GM12878 (cell line): ENCODE measurements around the gene PARG.
"Not testable (repeated sequence)": the region's sequence is repeated elsewhere in the genome, so short reads cannot be mapped to it uniquely, and the experiment has no call there.

Experiments
- EZH2 ChIP-seq: IDR thresholded peaks from 2 replicates; pipeline ENCODE4 v1.6.1; 2012; ENCODE audit warnings: low read depth, mild to moderate bottlenecking, control low read depth, inconsistent platforms, low read length, borderline replicate concordance; ENCODE audit not compliant: control insufficient read depth
- HDGF ChIP-seq: fragments of 450-650 bp; IDR thresholded peaks from 2 replicates; pipeline ENCODE4 v1.6.1; 2016; ENCODE audit warnings: antibody characterized with exemption
- NFIC ChIP-seq: IDR thresholded peaks from 2 replicates; pipeline ENCODE4 v1.6.1; 2012; ENCODE audit warnings: low read depth, mild to moderate bottlenecking, inconsistent platforms, low read length, moderate library complexity
- POLR2A ChIP-seq: IDR thresholded peaks from 2 replicates; pipeline ENCODE4 v1.6.1; 2011; ENCODE audit warnings: low read depth, mild to moderate bottlenecking, low read length
- POU2F2 ChIP-seq: IDR thresholded peaks from 3 replicates; pipeline ENCODE4 v1.6.1; 2011; ENCODE audit warnings: low read depth, mild to moderate bottlenecking, low read length, borderline replicate concordance
- SMC3 ChIP-seq: IDR thresholded peaks from 2 replicates; pipeline ENCODE4 v1.6.1; 2011; ENCODE audit warnings: low read length, improper control_type of control experiment, borderline replicate concordance
- TAF1 ChIP-seq: IDR thresholded peaks from 2 replicates; pipeline ENCODE4 v1.6.1; 2011; ENCODE audit warnings: mild to moderate bottlenecking, low read depth, low read length, borderline replicate concordance
- TF ChIP-seq, protein P1 (sequence below), 3 experiments: IDR thresholded peaks in 2 of 3; conservative IDR thresholded peaks in 1 of 3; 2 replicates each; pipeline ENCODE4 v1.5.1; 2011; ENCODE audit warnings: low read depth in 3 of 3, low read length in 3 of 3, mild to moderate bottlenecking in 3 of 3, control low read depth in 2 of 3, moderate library complexity in 2 of 3, inconsistent platforms in 1 of 3, mixed read lengths in 1 of 3; ENCODE audit not compliant: control insufficient read depth in 2 of 3, insufficient read depth in 1 of 3; ENCODE audit errors: extremely low read depth in 1 of 3
- TF ChIP-seq, protein P2 (sequence below): IDR thresholded peaks from 2 replicates; pipeline ENCODE4 v1.6.1; 2012; ENCODE audit warnings: low read depth, low read length, improper control_type of control experiment
- TF ChIP-seq, protein P3 (sequence below): IDR thresholded peaks from 2 replicates; pipeline ENCODE4 v1.6.1; 2012; ENCODE audit warnings: low read depth, low read length, improper control_type of control experiment

DNA sequence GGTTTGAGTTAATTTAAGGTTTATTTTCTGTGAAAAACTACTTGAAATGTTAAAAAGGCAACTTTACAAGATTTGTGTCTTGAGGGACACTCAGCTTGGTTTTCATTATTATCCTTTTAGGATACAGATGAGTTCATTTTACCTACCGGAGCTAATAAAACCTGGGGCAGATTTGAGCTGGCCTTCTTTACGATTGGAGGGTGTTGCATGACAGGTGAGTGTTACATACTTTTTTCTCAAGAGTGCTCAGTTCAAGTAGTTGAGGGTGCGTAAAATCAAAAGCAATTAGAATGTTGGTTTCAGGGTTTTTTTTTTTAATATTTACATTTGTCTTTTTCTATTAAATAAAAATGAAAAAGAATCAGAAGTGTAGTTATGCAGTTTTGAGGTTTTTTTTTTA is 10.2 kb upstream of the PARG start:
- TF ChIP-seq, protein P1, sequence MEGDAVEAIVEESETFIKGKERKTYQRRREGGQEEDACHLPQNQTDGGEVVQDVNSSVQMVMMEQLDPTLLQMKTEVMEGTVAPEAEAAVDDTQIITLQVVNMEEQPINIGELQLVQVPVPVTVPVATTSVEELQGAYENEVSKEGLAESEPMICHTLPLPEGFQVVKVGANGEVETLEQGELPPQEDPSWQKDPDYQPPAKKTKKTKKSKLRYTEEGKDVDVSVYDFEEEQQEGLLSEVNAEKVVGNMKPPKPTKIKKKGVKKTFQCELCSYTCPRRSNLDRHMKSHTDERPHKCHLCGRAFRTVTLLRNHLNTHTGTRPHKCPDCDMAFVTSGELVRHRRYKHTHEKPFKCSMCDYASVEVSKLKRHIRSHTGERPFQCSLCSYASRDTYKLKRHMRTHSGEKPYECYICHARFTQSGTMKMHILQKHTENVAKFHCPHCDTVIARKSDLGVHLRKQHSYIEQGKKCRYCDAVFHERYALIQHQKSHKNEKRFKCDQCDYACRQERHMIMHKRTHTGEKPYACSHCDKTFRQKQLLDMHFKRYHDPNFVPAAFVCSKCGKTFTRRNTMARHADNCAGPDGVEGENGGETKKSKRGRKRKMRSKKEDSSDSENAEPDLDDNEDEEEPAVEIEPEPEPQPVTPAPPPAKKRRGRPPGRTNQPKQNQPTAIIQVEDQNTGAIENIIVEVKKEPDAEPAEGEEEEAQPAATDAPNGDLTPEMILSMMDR (IDR thresholded peaks at IDR 0.05 in 2 of 3, conservative IDR thresholded peaks at IDR 0.05 in 1 of 3; ENCODE audit: control insufficient read depth in 2 of 3, extremely low read depth in 1 of 3, insufficient read depth in 1 of 3, low read depth in 3 of 3, low read length in 3 of 3), result not testable (repeated sequence)
- TF ChIP-seq SMC3, NFIC, TAF1, POLR2A, EZH2, HDGF, POU2F2: not testable (repeated sequence)
- TF ChIP-seq, protein P2, sequence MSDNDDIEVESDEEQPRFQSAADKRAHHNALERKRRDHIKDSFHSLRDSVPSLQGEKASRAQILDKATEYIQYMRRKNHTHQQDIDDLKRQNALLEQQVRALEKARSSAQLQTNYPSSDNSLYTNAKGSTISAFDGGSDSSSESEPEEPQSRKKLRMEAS, result not testable (repeated sequence)
- TF ChIP-seq, protein P3, sequence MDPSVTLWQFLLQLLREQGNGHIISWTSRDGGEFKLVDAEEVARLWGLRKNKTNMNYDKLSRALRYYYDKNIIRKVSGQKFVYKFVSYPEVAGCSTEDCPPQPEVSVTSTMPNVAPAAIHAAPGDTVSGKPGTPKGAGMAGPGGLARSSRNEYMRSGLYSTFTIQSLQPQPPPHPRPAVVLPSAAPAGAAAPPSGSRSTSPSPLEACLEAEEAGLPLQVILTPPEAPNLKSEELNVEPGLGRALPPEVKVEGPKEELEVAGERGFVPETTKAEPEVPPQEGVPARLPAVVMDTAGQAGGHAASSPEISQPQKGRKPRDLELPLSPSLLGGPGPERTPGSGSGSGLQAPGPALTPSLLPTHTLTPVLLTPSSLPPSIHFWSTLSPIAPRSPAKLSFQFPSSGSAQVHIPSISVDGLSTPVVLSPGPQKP, result not testable (repeated sequence)
